Mesenchymal stem cell (in vitro differentiated cells and primary cell): ENCODE data around the gene TMC4.

ENCODE experiments used
- DNase-seq: peaks from one replicate; pipeline ENCODE4 v3.0.0-alpha.2; 2013
- H2AFZ ChIP-seq: one replicate; pipeline ENCODE4 v1.6.1; 2013; ENCODE audit warnings: low read depth, mild to moderate bottlenecking, control low read depth, inconsistent platforms, low read length, moderate library complexity
- H2AK5ac ChIP-seq: 2 replicates; pipeline ENCODE4 v1.6.1; 2013; ENCODE audit warnings: low read length, moderate library complexity, mild to moderate bottlenecking, inconsistent platforms; ENCODE audit not compliant: severe bottlenecking
- H2BK120ac ChIP-seq: one replicate; pipeline ENCODE4 v1.6.1; 2013; ENCODE audit warnings: low read depth, mild to moderate bottlenecking, inconsistent platforms, low read length, moderate library complexity
- H2BK12ac ChIP-seq, 2 experiments: one replicate each; pipeline ENCODE4 v1.6.1; 2013; ENCODE audit warnings: inconsistent platforms in 2 of 2, low read length in 2 of 2, mild to moderate bottlenecking in 2 of 2, moderate library complexity in 2 of 2, control low read depth in 1 of 2
- H2BK15ac ChIP-seq: one replicate; pipeline ENCODE4 v1.6.1; 2013; ENCODE audit warnings: mild to moderate bottlenecking, low read depth, inconsistent platforms; ENCODE audit not compliant: poor library complexity, severe bottlenecking
- H2BK5ac ChIP-seq: 2 replicates; pipeline ENCODE4 v1.6.1; 2013; ENCODE audit warnings: low read depth, mild to moderate bottlenecking, low read length, control low read depth, inconsistent platforms; ENCODE audit not compliant: poor library complexity, severe bottlenecking
- H3K14ac ChIP-seq, 2 experiments: one replicate each; pipeline ENCODE4 v1.6.1; 2013; ENCODE audit warnings: inconsistent platforms in 2 of 2, low read length in 2 of 2, control low read depth in 1 of 2, mild to moderate bottlenecking in 1 of 2, moderate library complexity in 1 of 2
- H3K18ac ChIP-seq, 2 experiments: one replicate each; pipeline ENCODE4 v1.6.1; 2013; ENCODE audit warnings: inconsistent platforms in 2 of 2, low read length in 2 of 2, control low read depth in 1 of 2, low read depth in 1 of 2, mild to moderate bottlenecking in 1 of 2
- H3K23ac ChIP-seq, 2 experiments: one replicate each; pipeline ENCODE4 v1.6.1; 2013; ENCODE audit warnings: inconsistent platforms in 2 of 2, low read length in 2 of 2, mild to moderate bottlenecking in 2 of 2, moderate library complexity in 2 of 2, control low read depth in 1 of 2
- H3K27ac ChIP-seq: 2 replicates; pipeline ENCODE4 v1.5.1; 2013; ENCODE audit warnings: mild to moderate bottlenecking, moderate library complexity, low read length, control low read depth, inconsistent platforms; ENCODE audit not compliant: poor library complexity, severe bottlenecking
- H3K27me3 ChIP-seq, 2 experiments: 2 replicates each; pipeline versions ENCODE4 v1.6.1 to v1.7.0; 2013; ENCODE audit warnings: low read length in 2 of 2, mild to moderate bottlenecking in 2 of 2, moderate library complexity in 2 of 2, control low read depth in 1 of 2, inconsistent platforms in 1 of 2; ENCODE audit not compliant: control insufficient read depth in 1 of 2, insufficient read depth in 1 of 2
- H3K36me3 ChIP-seq, 2 experiments: 2 replicates each; pipeline versions ENCODE4 v1.6.1 to v1.7.0; 2013; ENCODE audit warnings: low read length in 2 of 2, control low read depth in 1 of 2, inconsistent platforms in 1 of 2, low read depth in 1 of 2, mild to moderate bottlenecking in 1 of 2; ENCODE audit not compliant: insufficient read depth in 2 of 2, control insufficient read depth in 1 of 2
- H3K4ac ChIP-seq, 2 experiments: one replicate each; pipeline ENCODE4 v1.6.1; 2013; ENCODE audit warnings: inconsistent platforms in 2 of 2, low read length in 2 of 2, mild to moderate bottlenecking in 2 of 2, moderate library complexity in 2 of 2, control low read depth in 1 of 2, low read depth in 1 of 2
- H3K4me1 ChIP-seq: 2 replicates; pipeline ENCODE4 v1.6.1; 2013; ENCODE audit warnings: low read depth, low read length, control low read depth; ENCODE audit not compliant: control insufficient read depth, insufficient read depth
- H3K4me2 ChIP-seq: 2 replicates; pipeline ENCODE4 v1.6.1; 2013; ENCODE audit warnings: low read length, mild to moderate bottlenecking, inconsistent platforms; ENCODE audit not compliant: poor library complexity, severe bottlenecking
- H3K4me3 ChIP-seq, 2 experiments: 2 replicates each; pipeline versions ENCODE4 v1.5.1 to v1.7.0; 2013; ENCODE audit warnings: low read length in 2 of 2, mild to moderate bottlenecking in 2 of 2, control low read depth in 1 of 2, low read depth in 1 of 2; ENCODE audit not compliant: insufficient read depth in 1 of 2
- H3K79me1 ChIP-seq: replicated peaks from 2 replicates; pipeline ENCODE4 v1.6.1; 2013; ENCODE audit warnings: mild to moderate bottlenecking, control low read depth, low read length, inconsistent platforms; ENCODE audit not compliant: poor library complexity, severe bottlenecking
- H3K9ac ChIP-seq: 2 replicates; pipeline ENCODE4 v1.7.0; 2013; ENCODE audit warnings: mild to moderate bottlenecking, low read length, moderate library complexity
- H3K9me3 ChIP-seq: 2 replicates; pipeline ENCODE4 v1.7.0; 2013; ENCODE audit warnings: mild to moderate bottlenecking, low read length; ENCODE audit not compliant: control insufficient read depth
- H4K8ac ChIP-seq: one replicate; pipeline ENCODE4 v1.6.1; 2013; ENCODE audit warnings: inconsistent platforms, mild to moderate bottlenecking, low read length, moderate library complexity
- H4K91ac ChIP-seq: one replicate; pipeline ENCODE4 v1.6.1; 2013; ENCODE audit warnings: mild to moderate bottlenecking, low read length, inconsistent platforms
- WGBS: methylation state at CpG from one replicate; pipeline ENCODE4 v1.1.7; 2013; ENCODE audit warnings: mixed read lengths; 5-methylcytosine and 5-hydroxymethylcytosine counted together

TMC4 gene

DNA sequence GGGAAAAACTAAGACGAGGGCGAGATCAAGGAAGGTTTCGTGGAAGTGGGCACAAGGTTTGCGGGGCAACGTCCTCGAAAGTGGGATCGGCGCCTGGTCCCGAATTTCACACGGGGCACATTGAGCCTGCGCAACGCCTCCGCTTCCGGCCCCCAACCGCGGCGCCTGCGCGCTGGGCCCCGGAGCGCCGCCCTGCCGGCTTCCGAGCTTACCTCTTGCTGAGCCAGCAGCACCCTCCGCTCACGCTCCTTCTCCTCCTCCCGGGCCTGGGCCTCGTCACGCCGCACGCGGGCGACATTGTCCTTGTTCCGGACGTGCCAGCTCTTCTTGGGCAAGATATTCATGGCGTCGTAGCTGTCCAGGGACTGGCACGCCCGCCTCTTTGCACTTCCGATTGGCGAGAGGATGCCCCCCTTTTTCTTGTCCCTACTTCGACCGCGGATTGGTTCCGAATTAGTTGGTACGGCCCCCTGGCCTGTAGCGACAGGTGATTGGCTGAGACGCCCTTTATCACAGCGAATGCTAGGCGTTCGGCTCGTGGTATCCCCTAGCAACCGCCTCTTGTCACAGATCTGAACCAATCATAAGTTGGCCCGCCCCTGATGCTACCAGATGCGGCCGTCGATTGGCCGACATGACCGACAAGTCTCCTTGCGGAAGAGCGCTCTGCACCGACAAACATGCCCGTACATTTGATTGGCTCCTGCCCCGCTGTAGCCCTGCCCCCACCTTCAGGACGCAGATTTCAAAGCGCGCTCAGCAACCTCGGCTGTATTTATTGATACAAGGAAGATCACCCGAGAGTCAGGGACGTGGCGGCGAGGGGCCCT lies 13.4 kb downstream of the TMC4 start, which contains the start of gene LENG1:
LENG1 (minus strand) TSS at position 370 of the 830 bp plus-strand sequence; CDS start at position 344, 26 bp downstream.
- H3K9ac ChIP-seq = peak within 1 kb of the TSS; percentile 94
- peak within 1 kb of the TSS; percentile 89 for H3K4me2 ChIP-seq
- under 1% methylated on average over 72 of the region's 72 CpGs for WGBS
- H3K18ac ChIP-seq = peak within 1 kb of the TSS; percentile 97 to 99
- H3K9me3 ChIP-seq = no peaks in the 10 kb centered on the region
- H3K36me3 ChIP-seq = peaks cover 33 to 38% of the 10 kb centered on the region in 2 experiments
- H3K4me1 ChIP-seq = peaks cover 23% of the 10 kb centered on the region
- peak within 1 kb of the TSS; percentile 81 for H2AFZ ChIP-seq
- DNase-seq = peak; percentile 100
- H2AK5ac ChIP-seq = peak within 1 kb of the TSS; percentile 1
- peaks cover 0 to 2% of the 10 kb centered on the region in 2 experiments for H3K27me3 ChIP-seq
- H2BK5ac ChIP-seq = peak within 1 kb of the TSS; percentile 94
- peak within 1 kb of the TSS in 1 of 2 experiments; percentile 92 for H2BK12ac ChIP-seq
- H2BK120ac ChIP-seq = peak within 1 kb of the TSS; percentile 75
- H3K14ac ChIP-seq = peak within 1 kb of the TSS in 1 of 2 experiments; percentile 99
- H3K4ac ChIP-seq = peak within 1 kb of the TSS; percentile 86 to 97
- peak within 1 kb of the TSS; percentile 75 for H2BK15ac ChIP-seq
- peak within 1 kb of the TSS; percentile 98 for H3K27ac ChIP-seq
- H3K4me3 ChIP-seq = peak within 1 kb of the TSS; percentile 91 to 92
- peak within 1 kb of the TSS; percentile 96 for H4K91ac ChIP-seq
- peak within 1 kb of the TSS in 1 of 2 experiments; percentile 98 for H3K23ac ChIP-seq
- H4K8ac ChIP-seq = peak within 1 kb of the TSS; percentile 86
- peaks cover 37% of the 10 kb centered on the region for H3K79me1 ChIP-seq

- Histone ChIP-seq H3K79me1 (peaks cover 37% of the 10 kb centered on the region), H3K4ac (peak overlapping the region in 1 of 2 experiments; percentile 60), H3K14ac (peak overlapping the region in 1 of 2 experiments; percentile 76), H3K18ac (peak overlapping the region; percentile 85 to 97), H3K23ac (no peak overlapping the region), H3K9me3 (no peaks in the 10 kb centered on the region), H2AK5ac (peak overlapping the region; percentile 1), H3K4me3 (peak overlapping the region; percentile 91 to 92), H3K27ac (peak overlapping the region; percentile 72), H4K8ac (no peak overlapping the region), H3K4me1 (peaks cover 19% of the 10 kb centered on the region), H2BK12ac (peak overlapping the region in 1 of 2 experiments; percentile 51), H2BK15ac (no peak overlapping the region), H3K4me2 (peak overlapping the region; percentile 78), H3K36me3 (peaks cover 40 to 41% of the 10 kb centered on the region in 2 experiments), H3K9ac (peak overlapping the region; percentile 94), H4K91ac (peak overlapping the region; percentile 52), H2BK5ac (no peak overlapping the region), H3K27me3 (no peaks in the 10 kb centered on the region), H2AFZ (peak overlapping the region; percentile 29), H2BK120ac (no peak overlapping the region)
- 35% methylated on average over 15 of the region's 19 CpGs for WGBS
- peak; percentile 39 for DNase-seq
Observed at GRCh38 chr19:54158812-54159351, 14.1 kb downstream of the TMC4 start.

DNA sequence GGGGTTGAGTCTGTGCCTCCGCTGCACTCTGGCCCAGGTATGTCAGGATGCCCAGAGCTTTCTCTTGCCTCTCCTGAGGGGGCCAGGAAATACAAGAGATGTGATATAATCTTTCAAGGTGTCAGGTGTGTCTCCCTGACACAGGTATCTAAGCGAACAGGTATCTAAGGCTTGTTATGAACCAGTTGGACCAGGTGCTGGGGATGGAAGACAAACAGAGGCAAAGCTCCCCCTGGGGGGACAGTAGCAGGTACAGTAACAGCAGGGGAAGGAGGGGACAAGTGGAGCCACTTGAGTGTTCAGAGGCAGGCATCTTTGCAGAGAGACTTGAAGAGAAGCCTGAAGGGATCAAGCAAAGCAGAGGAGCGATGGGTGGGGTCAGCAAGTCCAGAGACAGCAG lies 16.0 kb downstream of the TMC4 start:
- Histone ChIP-seq H3K9me3 (no peaks in the 10 kb centered on the region), H3K4me1 (peaks cover 19% of the 10 kb centered on the region), H2BK15ac (no peak overlapping the region), H4K8ac (peak overlapping the region; percentile 24), H3K9ac (no peak overlapping the region), H2AK5ac (no peak overlapping the region), H2AFZ (no peak overlapping the region), H3K18ac (no peak overlapping the region), H3K4me2 (no peak overlapping the region), H3K14ac (no peak overlapping the region), H3K27ac (no peak overlapping the region), H4K91ac (no peak overlapping the region), H3K79me1 (peaks cover 46% of the 10 kb centered on the region), H3K4ac (no peak overlapping the region), H2BK5ac (no peak overlapping the region), H3K4me3 (no peak overlapping the region), H2BK120ac (no peak overlapping the region), H3K23ac (no peak overlapping the region), H3K27me3 (no peaks in the 10 kb centered on the region), H3K36me3 (peaks cover 58 to 61% of the 10 kb centered on the region in 2 experiments), H2BK12ac (no peak overlapping the region)
- WGBS = 96% methylated on average over 3 of the region's 3 CpGs
- DNase-seq = no peak

DNA sequence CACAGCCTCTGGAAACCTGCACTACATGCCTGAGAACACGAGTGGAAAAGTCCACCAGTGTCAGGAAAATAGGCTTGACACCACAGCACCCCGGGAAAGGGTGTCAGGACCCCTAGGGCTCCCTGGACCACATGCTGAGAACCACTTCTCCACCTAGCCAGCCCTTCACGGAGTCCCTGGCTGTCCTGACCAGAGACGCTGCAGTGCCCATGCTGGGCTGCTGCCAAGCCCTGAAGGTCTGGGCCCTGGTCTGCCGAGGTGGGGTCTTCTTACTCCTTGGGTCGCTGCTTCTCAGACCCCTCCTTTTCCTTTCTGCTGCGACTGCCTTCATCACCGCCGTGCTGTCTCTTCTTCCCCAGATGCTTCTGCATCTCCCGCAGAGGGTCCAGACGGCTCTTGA lies 16.5 kb downstream of the TMC4 start:
- no peak overlapping the region for H3K9ac ChIP-seq
- peaks cover 19% of the 10 kb centered on the region for H3K4me1 ChIP-seq
- no peak overlapping the region for H2AK5ac ChIP-seq
- H3K4me3 ChIP-seq = no peak overlapping the region
- no peaks in the 10 kb centered on the region for H3K9me3 ChIP-seq
- 91% methylated on average over 11 of the region's 11 CpGs for WGBS
- H3K27me3 ChIP-seq = no peaks in the 10 kb centered on the region
- H2BK120ac ChIP-seq = no peak overlapping the region
- H3K23ac ChIP-seq = no peak overlapping the region
- H2BK5ac ChIP-seq = no peak overlapping the region
- H3K4me2 ChIP-seq = no peak overlapping the region
- H3K36me3 ChIP-seq = peaks cover 63 to 65% of the 10 kb centered on the region in 2 experiments
- H3K4ac ChIP-seq = no peak overlapping the region
- peaks cover 45% of the 10 kb centered on the region for H3K79me1 ChIP-seq
- no peak overlapping the region for H3K18ac ChIP-seq
- H2BK15ac ChIP-seq = no peak overlapping the region
- H4K8ac ChIP-seq = no peak overlapping the region
- H3K14ac ChIP-seq = no peak overlapping the region
- no peak for DNase-seq
- no peak overlapping the region for H4K91ac ChIP-seq
- H3K27ac ChIP-seq = no peak overlapping the region
- no peak overlapping the region for H2BK12ac ChIP-seq
- H2AFZ ChIP-seq = no peak overlapping the region
